Rectal smooth muscle tissue (tissue), 1 donor: ENCODE measurements around the gene FAM161B.

Source experiments
- H3K27ac ChIP-seq: one replicate; pipeline ENCODE4 v1.7.0; 2013; ENCODE audit warnings: low read depth, low read length, inconsistent platforms
- H3K27me3 ChIP-seq: one replicate; pipeline ENCODE4 v1.7.0; 2013; ENCODE audit warnings: low read length; ENCODE audit not compliant: control insufficient read depth, insufficient read depth
- H3K36me3 ChIP-seq: one replicate; pipeline ENCODE4 v1.7.0; 2013; ENCODE audit warnings: low read length; ENCODE audit not compliant: control insufficient read depth, insufficient read depth
- H3K4me1 ChIP-seq: one replicate; pipeline ENCODE4 v1.7.0; 2013; ENCODE audit warnings: low read length; ENCODE audit not compliant: control insufficient read depth, insufficient read depth
- H3K4me3 ChIP-seq: one replicate; pipeline ENCODE4 v1.7.0; 2013; ENCODE audit warnings: low read length
- H3K9ac ChIP-seq: one replicate; pipeline ENCODE4 v1.7.0; 2013; ENCODE audit warnings: low read length

Gene FAM161B

GRCh38 chr14:73887694-73888459, 62.0 kb downstream of the FAM161B start:
- H3K4me1 ChIP-seq, result peaks cover 15% of the 10 kb centered on the region
- peak overlapping the region; percentile 11 for H3K9ac ChIP-seq
- peak overlapping the region; percentile 98 for H3K27ac ChIP-seq
- peak overlapping the region; percentile 89 for H3K4me3 ChIP-seq
- H3K27me3 ChIP-seq, result no peaks in the 10 kb centered on the region
- no peaks in the 10 kb centered on the region for H3K36me3 ChIP-seq

GRCh38 chr14:73887318-73887616, 62.6 kb downstream of the FAM161B start:
- no peaks in the 10 kb centered on the region for H3K27me3 ChIP-seq
- H3K36me3 ChIP-seq, result no peaks in the 10 kb centered on the region
- peak overlapping the region; percentile 89 for H3K4me3 ChIP-seq
- peak overlapping the region; percentile 98 for H3K27ac ChIP-seq
- peak overlapping the region; percentile 69 for H3K9ac ChIP-seq
- H3K4me1 ChIP-seq, result peaks cover 15% of the 10 kb centered on the region

GRCh38 chr14:73886449-73887317, 63.2 kb downstream of the FAM161B start, which contains the start of gene ZNF410:
Gene ZNF410 (plus strand): TSS chr14:73886859. CDS start chr14:73892176, 5,317 bp downstream.
- Histone ChIP-seq H3K27me3 (no peaks in the 10 kb centered on the region), H3K27ac (peak within 1 kb of the TSS; percentile 98), H3K9ac (peak within 1 kb of the TSS; percentile 69), H3K4me3 (peak within 1 kb of the TSS; percentile 89), H3K36me3 (no peaks in the 10 kb centered on the region), H3K4me1 (peaks cover 15% of the 10 kb centered on the region)

GRCh38 chr14:73884438-73885190, 65.3 kb downstream of the FAM161B start:
- Histone ChIP-seq H3K9ac (no peak overlapping the region), H3K27ac (no peak overlapping the region), H3K4me1 (peaks cover 15% of the 10 kb centered on the region), H3K36me3 (no peaks in the 10 kb centered on the region), H3K27me3 (no peaks in the 10 kb centered on the region), H3K4me3 (no peak overlapping the region)
